ENCODE measurements around the gene TNFRSF4.
"Not testable (repeated sequence)": the region's sequence is repeated elsewhere in the genome, so short reads cannot be mapped to it uniquely, and the experiment has no call there.

Gene TNFRSF4

DNA sequence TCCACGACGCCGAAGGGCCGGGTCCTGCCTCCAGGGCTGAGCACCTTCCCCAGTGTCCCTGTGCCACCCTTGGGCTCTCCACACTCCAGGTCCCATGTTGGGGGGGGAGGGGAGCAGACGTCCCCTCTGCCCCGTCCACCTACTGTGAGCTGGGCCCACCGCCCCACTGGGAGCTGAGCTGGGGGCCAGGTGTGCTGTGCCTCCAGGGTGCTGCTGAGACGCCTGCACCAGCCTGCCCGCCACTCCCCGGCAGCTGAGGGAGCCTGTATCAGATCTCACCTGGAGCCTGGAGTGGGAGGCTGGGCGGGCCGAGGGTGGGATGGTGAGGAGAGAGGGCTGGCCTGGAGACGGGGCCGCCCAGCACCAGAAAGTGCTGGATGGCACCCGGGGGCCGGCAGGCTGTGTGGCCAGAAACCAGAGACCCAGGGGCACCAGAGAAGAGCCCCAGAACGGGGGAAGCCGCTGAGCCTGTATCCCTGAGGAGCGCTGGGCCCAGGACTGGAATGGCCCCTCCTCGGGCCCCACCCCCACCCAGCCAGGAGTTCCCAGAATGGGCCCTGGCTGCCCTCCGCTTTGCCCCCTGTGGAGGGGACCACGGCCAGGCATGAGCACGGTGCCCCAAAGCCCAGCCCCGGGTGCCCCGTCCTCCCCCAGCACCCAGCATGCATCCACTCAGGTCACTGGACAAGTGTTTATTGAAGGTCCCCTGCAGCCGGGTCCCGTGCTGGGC, 11.0 kb downstream of the TNFRSF4 start:
- DNase-seq (ENCODE audit: low read depth) = no peak

DNA sequence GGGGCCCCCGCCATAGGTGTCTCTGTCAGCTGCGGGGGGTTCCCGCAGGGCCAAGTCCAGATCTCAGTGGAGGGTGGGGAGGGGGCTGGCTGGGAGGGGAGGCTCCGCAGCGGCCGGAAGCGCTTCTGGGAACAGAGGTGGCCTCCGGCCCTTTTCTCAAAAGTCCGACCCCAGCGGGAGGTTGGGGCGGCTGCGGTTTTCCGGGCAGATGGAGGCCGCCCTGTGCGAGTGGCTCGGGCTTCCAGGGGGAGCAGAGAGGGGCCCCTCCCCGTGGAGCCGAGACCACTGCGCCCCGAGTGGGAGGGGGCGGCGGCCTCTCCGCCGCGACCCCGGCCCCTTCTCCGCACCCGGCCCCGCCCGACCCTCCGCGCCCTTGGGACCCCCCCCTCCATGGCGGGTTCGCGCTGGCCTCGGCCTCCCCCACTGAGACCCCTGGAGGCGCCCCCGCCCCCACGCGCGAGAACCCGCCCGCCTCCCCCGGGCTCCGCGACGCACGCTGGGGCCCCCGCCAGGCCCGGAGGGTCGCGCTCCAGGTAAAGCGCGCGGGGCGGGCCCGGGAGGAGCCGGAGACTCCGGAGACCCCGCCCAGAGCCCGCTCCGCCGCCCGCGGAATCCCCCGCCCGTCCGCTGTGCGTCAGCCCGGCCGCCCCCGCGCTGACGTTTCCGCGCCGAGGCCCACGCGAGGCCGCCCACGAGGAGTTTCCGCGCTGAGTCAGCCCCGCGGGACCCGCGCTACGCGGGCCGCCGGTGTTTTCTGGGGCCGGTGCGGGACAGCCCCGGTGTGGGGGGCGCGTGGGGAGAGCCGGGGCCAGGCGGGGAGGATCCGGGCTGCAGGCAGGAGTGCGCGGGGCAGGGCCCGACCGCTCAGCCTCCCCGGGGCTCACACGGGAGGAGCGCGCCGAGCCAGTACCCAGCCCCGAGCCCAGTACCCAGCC, 12.8 kb downstream of the TNFRSF4 start:
- DNase-seq (ENCODE audit: low read depth) = peak; percentile 81

DNA sequence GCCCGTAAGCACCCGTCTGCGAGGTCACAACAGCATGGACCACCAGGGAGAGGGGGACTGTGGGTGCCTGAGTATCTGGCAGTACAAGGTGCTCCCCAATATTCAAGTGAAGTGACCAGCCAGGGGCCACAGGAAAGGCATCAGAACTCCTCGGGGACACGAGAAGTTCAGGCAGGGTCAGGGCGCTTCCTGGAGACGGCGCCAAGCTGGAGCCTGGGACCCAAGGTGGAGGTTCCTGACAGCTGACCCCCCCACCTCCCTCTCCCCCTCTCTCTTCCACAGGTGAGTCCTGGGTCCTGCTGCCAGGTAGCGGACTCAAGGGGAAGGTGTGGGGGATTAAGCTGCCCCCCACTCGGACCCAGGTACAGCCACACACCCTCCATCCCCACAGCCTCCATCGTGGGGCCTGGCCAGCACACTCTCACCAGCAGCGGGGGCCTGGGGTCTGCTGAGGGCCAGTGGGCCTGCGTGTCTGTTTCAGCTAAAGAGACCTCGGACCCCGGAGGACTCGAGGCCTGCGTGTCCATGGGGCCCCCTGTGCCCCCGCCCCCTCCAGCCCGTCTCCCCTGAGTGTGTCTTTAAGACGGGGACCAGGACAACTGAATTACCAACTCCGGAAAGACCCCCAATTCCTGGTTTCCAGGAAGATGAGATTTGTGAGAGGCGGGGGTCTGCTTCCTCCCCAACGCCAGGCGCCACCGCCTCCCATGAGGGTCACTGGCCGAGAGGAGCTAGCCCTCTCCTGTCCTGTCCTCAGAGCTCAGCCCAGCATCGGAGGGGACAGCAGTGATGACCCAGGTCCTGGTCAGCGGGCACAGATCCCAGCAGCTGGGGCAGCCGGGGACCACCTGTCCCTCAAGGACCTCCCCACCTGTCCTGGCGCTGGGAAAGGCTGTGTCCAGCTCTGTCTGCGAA, 13.7 kb downstream of the TNFRSF4 start:
- no peak for DNase-seq (ENCODE audit: low read depth)

DNA sequence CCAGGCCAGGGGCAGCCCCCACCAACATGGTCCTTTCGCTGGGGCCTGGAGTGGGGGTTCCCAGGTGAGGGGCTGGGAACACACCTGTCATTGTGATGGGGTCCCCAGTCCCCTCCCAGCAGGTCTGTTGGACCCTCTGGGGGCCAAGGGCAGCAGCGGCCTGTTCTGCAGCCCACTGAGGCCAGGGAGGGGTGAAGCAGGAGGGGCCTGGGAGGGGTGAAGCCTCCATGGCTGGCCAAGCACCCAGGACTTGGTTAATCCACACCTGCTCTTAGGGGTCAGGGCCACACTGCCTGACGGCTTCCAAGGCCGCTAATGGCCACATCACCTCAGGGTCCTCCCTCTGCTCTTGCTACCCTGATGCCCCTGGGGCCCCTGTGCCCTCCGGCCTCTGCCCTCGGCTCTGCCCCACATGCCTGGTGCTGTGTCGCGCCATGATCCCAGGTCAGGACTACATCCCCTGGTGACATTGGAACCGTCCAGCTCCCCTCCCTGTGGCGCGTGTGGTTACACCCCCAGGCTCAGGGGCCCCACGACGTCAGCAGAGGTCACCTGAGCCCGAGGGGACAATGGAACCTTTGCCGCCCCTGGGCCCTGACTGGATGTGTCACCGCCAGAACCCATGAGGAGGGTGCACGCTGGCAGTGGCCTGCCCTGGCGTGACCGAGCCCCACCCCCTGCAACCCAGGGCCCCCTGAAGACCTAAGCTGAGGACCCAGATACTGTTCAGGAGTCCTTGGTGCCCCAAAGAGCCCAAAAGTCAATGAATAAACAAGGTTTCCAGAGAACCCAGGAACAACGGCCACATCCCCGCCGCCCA, 14.6 kb downstream of the TNFRSF4 start:
- no peak for DNase-seq (ENCODE audit: low read depth)

DNA sequence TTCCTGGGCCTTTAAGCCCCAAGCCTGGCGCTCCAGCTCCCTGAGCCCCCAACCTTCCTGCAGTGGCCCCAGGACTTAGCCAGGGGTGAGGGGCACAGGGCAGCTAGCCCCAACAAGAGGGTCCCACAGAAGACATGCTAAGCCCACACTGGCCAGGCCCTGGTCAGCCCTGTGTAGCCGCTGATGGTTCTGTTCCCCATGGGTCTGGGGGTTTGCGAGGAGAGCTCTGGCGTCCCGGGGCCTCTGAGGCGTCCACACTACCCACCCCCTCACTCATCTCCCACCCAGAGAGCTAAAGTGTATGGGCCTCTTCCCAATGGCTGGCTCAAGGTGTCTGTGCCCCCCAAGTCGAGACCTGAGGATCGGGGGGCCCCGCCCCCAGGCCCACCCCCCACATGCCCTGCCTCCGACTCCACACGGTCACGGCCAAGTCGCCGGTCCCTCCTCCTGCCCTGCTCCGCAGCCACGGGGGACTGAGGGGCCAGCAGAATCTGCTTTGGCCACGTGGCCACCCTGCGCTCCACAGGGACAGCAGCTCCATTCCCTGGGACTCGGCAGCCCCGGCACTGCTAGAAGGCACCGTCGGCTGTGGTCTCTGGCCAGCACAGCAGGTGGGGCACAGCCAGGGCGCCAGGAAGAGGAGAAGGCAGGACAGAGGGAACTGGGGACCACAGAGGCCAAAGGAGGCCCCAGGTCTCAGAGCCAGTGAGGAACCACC, 15.4 kb downstream of the TNFRSF4 start:
- no peak for DNase-seq (ENCODE audit: low read depth)

DNA sequence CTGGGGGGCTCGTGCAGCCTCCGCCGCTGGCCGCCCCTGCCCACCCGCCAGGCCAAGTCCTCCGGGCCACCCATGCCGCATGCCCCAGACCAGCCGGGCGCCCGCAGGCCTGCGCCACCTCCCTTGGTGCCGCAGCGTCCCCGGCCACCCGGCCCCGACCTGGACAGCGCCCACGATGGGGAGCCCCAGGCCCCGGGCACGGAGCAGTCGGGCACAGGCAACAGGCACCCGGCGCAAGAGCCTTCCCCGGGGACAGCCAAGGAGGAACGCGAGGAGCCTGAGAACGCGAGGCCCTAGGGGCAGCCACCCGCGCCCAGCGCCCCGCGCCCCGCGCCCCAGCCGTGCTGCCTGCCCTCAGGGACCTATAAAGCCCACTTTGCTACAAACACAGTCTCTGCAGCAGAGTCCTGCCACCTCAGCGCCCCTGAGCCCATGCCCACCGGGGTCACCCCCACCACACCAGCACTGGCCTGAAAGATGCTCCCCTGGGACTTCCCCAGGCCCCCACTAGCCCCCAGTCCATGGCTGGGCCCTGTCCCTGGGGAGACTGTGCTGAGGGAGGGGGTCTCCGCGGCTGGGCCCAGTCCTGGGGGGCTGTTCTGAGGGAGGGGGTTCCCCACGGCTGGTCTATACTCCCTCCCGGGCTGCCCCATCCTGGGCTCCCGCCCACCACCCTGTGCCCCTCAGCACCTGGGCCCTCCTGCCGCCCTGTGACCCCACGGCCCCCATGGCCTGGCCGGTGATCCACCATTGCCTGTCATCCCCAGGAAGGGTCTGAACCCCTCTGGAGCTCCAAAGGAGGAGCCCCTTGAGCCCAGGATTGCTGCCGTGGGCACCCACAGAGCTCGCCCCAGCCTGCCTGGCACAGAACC, 16.2 kb downstream of the TNFRSF4 start:
- DNase-seq (ENCODE audit: low read depth) = no peak

DNA sequence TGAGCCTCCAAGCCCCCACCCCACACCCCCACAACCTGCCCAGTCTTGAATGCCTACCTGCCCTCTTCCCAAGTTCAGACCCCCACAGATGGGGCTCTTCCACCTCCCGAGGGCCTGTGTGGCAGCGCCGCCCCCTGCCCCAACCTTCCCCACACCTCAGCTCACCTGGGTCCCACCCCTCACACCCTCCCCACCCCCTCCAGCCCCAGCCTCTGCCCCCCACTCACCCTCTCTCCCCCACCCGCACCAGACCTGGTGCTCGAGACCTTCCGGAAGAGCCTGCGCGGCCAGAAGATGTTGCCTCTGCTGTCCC, 16.8 kb downstream of the TNFRSF4 start:
- DNase-seq (ENCODE audit: low read depth) = no peak

DNA sequence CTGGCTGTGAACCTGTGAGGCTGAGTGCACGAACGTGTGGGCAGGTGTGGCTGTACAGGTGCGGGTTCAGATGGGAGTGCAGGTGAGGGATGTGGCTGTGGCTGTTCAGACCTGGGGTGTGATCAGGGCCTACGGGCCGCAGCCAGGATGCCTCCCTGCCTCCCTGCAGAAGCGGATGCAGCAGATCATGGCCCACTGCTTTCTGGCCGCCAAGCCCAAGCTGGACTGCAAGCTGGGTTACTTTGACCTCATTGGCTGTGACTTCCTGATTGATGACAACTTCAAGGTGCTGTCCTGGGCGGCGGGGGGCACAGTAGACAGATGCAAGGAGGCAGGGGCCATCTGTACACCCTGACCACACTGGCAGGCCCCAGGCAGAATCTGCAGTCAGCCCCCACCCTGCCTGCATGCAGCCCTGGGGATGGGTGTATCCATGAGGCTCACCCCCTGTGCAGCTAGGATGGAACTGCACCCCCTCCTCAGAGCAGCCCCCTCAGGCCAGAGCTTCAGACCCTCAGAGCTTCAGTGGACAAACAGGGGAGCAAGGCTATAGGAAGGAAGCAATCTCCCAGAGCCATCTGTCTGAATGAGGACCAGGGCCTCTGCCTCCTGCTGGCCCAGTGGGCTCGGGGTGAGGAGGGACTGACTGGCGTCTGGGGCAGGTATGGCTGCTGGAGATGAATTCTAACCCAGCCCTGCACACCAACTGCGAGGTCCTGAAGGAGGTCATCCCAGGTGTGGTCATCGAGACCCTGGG, 17.3 kb downstream of the TNFRSF4 start:
- no peak for DNase-seq (ENCODE audit: low read depth)

DNA sequence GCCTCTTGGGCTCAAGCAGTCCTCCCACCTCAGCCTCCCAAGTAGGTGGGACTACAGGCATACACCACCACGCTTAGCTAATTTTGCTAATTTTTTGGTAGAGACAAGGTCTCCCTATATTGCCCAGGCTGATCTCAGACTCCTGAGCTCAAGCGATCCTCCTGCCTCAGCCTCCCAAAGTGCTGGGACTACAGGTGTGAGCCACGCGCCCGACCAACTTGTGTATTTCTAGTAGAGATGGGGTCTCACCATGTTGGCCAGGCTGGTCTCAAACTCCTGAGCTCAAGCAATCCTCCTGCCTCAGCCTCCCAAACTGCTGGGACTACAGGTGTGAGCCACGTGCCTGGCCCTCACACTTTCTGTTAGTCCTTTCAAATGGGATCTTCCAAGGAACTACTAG, 18.2 kb downstream of the TNFRSF4 start:
- DNase-seq (ENCODE audit: low read depth) = not testable (repeated sequence)

DNA sequence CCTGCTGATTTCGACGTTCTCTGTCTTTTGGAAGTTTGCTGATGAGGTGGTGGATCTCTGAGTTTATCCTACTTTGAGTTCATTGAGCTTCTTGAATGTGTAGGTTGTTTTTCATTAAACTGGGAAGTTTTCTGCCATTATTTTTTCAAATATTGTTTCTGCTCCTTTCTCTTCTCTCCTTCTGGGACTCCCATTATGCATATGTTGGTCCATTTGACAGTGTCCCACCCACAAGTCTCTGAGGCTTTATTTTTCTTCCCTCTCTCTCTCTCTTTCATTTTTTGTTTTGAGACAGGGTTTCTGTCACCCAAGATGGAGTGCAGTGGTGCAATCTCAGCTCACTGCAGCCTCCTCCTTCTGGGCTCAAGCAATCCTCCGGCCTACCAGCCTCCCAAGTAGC, 19.2 kb downstream of the TNFRSF4 start:
- DNase-seq (ENCODE audit: low read depth) = no peak

DNA sequence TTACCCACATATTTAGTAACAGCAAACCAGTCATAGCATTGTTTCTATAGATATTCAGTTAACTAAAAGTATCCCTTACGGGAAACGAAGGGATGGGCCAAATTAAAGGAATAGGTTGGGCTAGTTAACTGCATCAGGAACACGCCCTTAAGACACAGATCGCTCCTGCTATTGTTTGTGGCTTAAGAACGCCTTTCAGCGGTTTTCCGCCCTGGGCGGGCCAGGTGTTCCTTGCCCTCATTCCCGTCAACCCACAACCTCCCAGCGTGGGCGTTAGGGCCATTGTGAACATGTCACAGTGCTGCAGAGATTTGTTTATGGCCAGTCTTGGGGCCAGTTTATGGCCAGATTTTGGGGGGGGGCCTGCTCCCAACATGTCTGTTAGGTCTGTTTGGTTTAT, 22.2 kb downstream of the TNFRSF4 start:
- no peak for DNase-seq (ENCODE audit: low read depth)

DNA sequence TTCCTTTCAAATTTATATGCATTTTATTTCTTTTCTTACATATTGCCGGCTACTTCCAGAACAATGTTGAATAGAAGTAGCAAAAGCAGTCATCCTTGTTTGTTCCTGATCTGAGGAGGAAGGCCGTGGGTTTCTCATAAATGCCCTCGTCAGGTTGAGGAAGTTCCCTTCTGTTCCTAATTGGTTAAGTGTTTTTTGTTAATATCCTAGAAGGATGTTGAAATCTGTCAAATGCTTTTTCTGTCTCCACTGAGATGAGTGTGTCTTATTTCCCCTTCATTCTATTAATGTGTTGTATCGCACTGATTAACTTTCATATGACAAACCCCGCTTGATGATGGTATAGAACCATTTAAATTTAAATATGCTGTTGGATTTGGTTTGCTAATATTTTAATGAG, 24.8 kb downstream of the TNFRSF4 start:
- DNase-seq (ENCODE audit: low read depth) = no peak

DNA sequence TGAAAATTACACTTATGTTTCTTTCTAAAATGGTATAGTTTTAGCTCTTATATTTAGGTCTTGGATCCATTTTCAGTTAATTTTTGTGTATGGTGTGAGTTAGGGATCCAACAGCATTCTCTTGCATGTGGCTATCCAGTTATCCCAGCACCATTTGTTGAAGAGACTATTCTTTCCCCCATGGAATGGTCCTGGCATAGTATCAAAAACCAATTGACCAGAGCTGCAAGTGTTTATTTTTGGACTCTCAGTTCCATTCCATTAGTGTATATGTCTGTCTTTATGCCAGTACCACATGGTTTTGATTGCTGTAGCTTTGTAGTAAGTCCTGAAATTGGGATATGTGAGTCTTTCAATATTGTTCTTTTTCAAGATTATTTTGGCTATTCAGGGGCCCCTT, 26.0 kb downstream of the TNFRSF4 start:
- no peak for DNase-seq (ENCODE audit: low read depth)

DNA sequence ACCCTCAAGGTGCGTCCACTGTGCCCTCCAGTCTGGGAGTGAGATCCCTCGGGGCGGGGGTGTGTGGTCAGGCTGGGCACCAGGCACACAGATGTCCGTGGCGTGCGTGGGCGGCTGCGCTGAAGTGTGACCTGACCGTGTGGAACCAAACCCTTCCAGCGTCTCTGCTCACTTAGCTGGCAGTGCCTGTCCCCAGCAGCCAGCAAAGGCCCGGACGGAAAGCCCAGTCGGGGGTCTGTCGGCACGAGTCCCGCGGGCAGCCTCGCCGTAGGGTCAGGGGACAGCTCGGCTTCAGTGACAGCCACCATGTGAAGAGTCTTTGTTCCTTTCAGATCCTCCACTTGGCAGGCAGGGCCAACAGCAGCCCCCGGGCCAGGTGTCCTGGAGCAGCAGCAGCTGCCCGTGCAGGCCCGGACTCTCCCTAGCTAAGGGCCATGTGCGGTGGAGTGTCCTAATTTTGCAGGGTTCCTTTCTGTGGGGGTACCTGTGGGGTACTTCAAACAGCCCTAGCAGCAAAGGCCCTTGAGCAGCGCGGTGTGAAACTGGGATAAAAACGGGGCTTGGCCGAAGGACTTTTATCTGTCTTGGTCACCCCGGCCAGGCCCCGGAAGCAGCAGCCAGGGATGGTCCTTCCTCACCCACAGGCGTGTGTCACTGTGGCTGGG, 28.7 kb downstream of the TNFRSF4 start:
- no peak for DNase-seq (ENCODE audit: low read depth)

DNA sequence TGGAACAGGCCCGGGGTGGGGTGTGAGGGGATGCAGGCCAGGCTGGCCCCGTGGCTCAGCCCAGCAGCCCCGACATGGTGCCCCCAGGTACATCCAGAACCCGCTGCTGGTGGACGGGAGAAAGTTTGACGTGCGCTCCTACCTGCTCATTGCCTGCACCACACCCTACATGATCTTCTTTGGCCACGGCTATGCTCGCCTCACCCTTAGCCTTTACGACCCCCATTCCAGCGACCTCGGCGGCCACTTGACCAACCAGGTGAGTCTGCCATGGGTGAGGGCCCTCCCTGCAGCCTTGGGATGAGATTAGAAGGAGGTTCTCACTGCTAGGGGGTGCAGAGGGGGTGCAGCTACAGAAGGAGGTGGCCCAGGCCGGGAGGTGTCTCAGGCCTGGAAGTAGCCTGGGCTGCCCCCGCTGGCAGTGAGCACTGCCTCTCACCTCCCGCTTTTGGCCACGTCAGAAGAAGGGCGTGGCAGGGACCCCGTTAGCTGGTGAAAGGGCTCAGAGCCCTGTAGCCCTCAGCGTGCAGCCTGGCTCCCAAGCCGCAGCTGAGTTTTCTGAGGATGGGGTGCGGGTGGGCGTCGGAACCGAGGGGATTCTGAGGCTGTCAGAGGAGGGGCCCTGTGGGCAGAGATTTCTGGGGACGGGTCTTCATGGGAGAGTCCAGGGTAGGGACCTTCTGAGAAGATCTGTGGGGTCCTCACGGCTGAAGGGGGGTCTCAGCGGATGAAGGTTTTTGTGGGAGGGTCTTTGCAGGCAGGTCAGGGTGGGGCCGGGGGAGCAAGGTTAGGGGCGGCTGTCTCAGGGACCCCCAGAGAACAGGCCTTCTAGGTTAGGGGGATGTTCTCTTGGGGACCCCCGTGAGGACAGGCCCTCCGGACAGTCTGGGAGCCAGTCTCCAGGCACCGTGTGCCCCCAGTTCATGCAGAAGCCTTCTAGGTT, 29.8 kb downstream of the TNFRSF4 start:
- no peak for DNase-seq (ENCODE audit: low read depth)

DNA sequence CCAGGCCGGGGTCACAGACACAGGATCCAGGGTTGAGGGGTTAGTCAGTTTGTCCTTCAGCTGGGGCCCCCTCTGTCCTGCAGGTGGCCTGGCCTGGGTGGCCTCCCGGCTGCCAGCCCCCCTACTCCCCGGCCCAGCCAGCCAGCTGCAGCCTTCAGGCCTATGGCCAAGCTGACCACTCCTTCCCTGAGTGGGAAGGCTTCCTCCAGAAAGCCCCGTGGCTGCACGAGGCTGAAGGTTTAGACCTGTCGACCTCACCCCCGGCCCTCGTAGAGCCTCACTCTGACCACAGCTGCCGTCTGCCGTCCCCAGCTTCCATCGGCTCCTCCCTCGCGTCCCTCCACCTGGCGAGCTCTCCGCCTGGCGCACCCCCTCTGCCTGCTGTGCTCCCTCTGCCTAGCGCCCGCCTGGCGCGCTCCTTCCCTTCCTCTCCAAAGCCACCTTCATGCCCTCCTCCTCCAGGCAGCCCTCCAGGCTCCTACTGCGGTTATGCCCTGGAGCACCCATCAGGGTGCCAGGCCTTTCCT, 30.7 kb downstream of the TNFRSF4 start:
- DNase-seq (ENCODE audit: low read depth) = no peak

Measured in activated T-helper 1 cell treated with Interleukin-2 at 50 U/mL for 16 hours (primary cell).